Bronchial epithelial cell (primary cell): ENCODE data around the gene TRIM38. TPM values are rescaled to one million over a fixed set of nuclear protein-coding genes. Genes with fewer than 3 reads are reported as not detected.
A peak's percentile ranks its signal among the peaks of the same experiment; 100 is the strongest.
"Not testable (repeated sequence)": the region's sequence is repeated elsewhere in the genome, so short reads cannot be mapped to it uniquely, and the experiment has no call there.

Experiments
- DNase-seq: peaks from one replicate; pipeline ENCODE4 v3.0.0-alpha.2; 2010; ENCODE audit warnings: low read depth
- FAIRE-seq: peaks from 2 replicates; lab custom pipeline; 2011; peaks lifted over from hg19 to GRCh38; lab: Jason Lieb, UNC
- H3K27me3 ChIP-seq: 2 replicates; pipeline ENCODE4 v1.5.1; 2011; ENCODE audit warnings: low read length; ENCODE audit not compliant: control insufficient read depth, insufficient read depth
- H3K36me3 ChIP-seq: 2 replicates; pipeline ENCODE4 v1.5.1; 2011; ENCODE audit warnings: low read length; ENCODE audit not compliant: control insufficient read depth, insufficient read depth
- H3K4me3 ChIP-seq: 2 replicates; pipeline ENCODE4 v1.5.1; 2011; ENCODE audit warnings: mild to moderate bottlenecking, low read depth, low read length, control low read depth
- total RNA-seq: library from RNA; depleted of rRNA; stranded (reverse); fragments of >200 nt; gene quantifications from 2 replicates; pipeline ENCODE4 v1.2.1, GENCODE V29; 2014
- TF ChIP-seq, protein P1 (sequence below): IDR thresholded peaks from 2 replicates; pipeline ENCODE4 v1.5.1; 2011; ENCODE audit warnings: mild to moderate bottlenecking, moderate library complexity, low read length, control low read depth, inconsistent platforms; ENCODE audit not compliant: insufficient read depth, severe bottlenecking

The TRIM38 gene
- total RNA-seq, 1 donor from 2014 or later = 2.9 TPM

GRCh38 chr6:25935953-25936352, 26.6 kb upstream of the TRIM38 start:
- no peaks in the 10 kb centered on the region for H3K36me3 ChIP-seq
- TF ChIP-seq, protein P1, sequence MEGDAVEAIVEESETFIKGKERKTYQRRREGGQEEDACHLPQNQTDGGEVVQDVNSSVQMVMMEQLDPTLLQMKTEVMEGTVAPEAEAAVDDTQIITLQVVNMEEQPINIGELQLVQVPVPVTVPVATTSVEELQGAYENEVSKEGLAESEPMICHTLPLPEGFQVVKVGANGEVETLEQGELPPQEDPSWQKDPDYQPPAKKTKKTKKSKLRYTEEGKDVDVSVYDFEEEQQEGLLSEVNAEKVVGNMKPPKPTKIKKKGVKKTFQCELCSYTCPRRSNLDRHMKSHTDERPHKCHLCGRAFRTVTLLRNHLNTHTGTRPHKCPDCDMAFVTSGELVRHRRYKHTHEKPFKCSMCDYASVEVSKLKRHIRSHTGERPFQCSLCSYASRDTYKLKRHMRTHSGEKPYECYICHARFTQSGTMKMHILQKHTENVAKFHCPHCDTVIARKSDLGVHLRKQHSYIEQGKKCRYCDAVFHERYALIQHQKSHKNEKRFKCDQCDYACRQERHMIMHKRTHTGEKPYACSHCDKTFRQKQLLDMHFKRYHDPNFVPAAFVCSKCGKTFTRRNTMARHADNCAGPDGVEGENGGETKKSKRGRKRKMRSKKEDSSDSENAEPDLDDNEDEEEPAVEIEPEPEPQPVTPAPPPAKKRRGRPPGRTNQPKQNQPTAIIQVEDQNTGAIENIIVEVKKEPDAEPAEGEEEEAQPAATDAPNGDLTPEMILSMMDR = no peak
- peaks cover 1% of the 10 kb centered on the region for H3K27me3 ChIP-seq
- H3K4me3 ChIP-seq = no peak overlapping the region
- DNase-seq (no peak), FAIRE-seq (no peak)

GRCh38 chr6:25939593-25939992, 23.0 kb upstream of the TRIM38 start:
- TF ChIP-seq, protein P1 = no peak
- no peak overlapping the region for H3K4me3 ChIP-seq
- peaks cover 1% of the 10 kb centered on the region for H3K27me3 ChIP-seq
- FAIRE-seq = no peak
- peak; percentile 27 for DNase-seq
- no peaks in the 10 kb centered on the region for H3K36me3 ChIP-seq

DNA sequence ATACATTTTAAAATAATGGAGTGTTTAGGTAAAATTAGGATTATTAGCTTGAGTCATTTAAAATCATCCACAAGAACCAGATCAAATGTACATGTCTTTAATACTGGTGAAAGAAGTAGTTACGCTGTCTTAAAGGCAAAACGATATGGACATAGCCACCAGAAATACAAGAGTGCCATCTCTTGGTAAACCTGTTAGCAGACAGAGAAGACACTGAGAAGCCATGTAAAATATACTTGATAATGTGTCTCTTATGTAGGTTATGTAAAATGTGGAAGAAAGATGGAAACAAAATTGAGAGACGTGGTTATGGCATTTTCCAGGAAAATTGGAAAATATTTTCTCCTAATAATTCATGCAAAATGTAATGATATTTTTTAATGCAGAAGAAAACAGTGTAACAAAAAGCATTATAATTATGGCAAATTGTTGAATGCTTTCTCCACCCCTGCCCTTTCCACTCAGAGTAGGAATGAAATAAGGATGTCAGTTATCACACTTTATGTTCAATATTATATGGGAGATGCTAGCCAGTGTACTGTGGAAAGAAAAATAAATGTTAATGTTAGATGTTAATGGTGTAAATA, 19.9 kb upstream of the TRIM38 start:
- TF ChIP-seq, protein P1 = peak; percentile 45
- Histone ChIP-seq H3K27me3 (no peaks in the 10 kb centered on the region), H3K36me3 (no peaks in the 10 kb centered on the region), H3K4me3 (no peak overlapping the region)
- FAIRE-seq (no peak), DNase-seq (peak; percentile 57)

GRCh38 chr6:25943887-25944286, 18.7 kb upstream of the TRIM38 start:
- TF ChIP-seq, protein P1 = no peak
- FAIRE-seq (no peak), DNase-seq (no peak)
- Histone ChIP-seq H3K27me3 (no peaks in the 10 kb centered on the region), H3K4me3 (no peak overlapping the region), H3K36me3 (no peaks in the 10 kb centered on the region)

DNA sequence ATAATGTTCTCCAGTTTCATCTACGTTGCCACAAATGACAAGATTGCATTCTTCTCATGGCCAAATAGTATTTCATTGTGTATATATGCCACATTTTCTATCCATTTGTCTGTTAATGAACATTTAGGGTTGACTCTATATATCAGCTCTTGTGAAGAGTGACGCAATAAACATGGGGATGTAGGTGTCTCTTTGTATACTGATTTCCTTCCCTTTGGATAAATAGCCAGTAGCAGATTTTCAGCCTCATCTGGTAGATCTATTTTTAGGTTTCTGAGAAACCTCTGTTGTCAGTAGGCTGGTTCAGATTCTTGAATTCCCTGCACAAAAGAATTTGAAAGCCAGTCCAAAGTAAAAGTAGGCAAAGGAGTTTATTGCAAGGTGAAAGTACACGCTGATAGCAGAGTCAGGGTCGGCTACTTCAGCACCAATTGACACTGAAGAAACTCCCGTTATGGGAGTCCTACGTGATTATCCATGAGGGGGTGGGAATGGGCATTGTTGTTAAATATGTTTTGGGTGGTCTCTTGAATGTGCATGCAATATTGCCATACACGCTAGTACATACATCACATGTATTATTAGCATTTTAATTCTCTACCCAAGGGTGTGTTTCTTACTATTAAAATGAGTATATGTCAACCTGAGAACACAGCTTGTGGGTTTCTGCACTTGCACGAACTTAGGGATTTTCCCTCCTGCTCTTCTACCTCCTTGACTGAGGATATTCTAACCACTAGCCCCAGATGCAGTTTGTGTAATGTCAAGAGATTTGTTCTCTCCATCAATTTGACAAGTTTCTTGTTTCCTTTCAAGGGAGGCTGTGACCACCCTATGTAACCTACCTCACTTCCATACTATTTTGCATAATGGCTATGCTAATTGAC, 17.7 kb upstream of the TRIM38 start:
- no peak for FAIRE-seq
- no peak overlapping the region for H3K4me3 ChIP-seq

DNA sequence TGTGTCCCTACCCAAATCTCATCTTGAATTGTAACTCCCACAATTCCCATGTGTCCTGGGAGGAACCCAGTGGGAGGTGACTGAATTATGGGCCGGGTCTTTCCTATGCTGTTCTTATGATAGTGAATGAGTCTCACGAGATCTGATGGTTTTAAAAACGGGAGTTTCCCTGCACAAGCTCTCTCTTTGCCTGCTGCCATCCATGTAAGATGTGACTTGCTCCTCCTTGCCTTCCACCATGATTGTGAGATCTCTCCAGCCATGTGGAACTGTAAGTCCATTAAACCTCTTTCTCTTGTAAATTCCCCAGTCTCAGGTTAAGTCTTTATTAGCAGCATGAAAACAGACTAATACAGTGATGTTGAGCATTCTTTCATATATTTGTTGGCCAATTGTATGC, 16.9 kb upstream of the TRIM38 start:
- DNase-seq, H3K36me3 ChIP-seq, H3K27me3 ChIP-seq, FAIRE-seq, H3K4me3 ChIP-seq: not testable (repeated sequence)

More for the DNA sequence above, 17.7 kb upstream of the TRIM38 start:
- Histone ChIP-seq H3K27me3 (no peaks in the 10 kb centered on the region), H3K36me3 (no peaks in the 10 kb centered on the region)
- TF ChIP-seq, protein P1 = no peak
- DNase-seq = no peak
